ENCODE results near the gene PPHLN1.

PPHLN1 gene

DNA sequence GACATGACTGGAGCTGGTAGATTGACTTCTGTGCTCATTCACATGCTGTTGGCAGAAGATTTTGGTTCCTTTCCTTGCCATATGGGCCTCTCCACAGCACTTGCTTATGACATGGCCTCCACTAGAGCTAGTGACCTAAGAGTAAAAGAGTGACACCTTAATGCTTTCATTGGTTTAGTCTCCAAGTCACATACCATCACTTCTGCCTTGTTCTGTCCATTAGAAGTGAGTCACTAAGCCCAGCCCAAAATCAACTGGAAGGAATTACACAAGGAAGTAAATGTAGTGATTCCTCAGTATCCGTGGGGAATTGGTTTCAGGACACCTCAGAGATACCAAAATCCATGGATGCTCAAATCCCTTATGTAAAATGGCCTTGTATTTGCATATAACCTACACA, 81.3 kb downstream of the PPHLN1 start:
- ChIA-PET POLR2A (no interaction called here), CTCF (no interaction called here)
- DNase-seq (ENCODE audit: extremely low spot score): no peak
- TF ChIP-seq BHLHE40 (IDR thresholded peaks at IDR 0.05; ENCODE audit: borderline replicate concordance) (no peak), FOXA1 (IDR thresholded peaks at IDR 0.05) (no peak), L3MBTL2 (conservative IDR thresholded peaks at IDR 0.05) (no peak), FOXM1 (IDR thresholded peaks at IDR 0.05; ENCODE audit: borderline replicate concordance) (no peak), ELF4 (IDR thresholded peaks at IDR 0.05) (no peak), HDGF (IDR thresholded peaks at IDR 0.05; ENCODE audit: borderline replicate concordance) (no peak), TARDBP (IDR thresholded peaks at IDR 0.05) (no peak), FOXK2 (IDR thresholded peaks at IDR 0.05) (no peak), SP1 (IDR thresholded peaks at IDR 0.05) (no peak), CTBP1 (IDR thresholded peaks at IDR 0.05; ENCODE audit: borderline replicate concordance) (no peak), LEF1 (IDR thresholded peaks at IDR 0.05; ENCODE audit: borderline replicate concordance) (no peak), ZNF384 (IDR thresholded peaks at IDR 0.05) (no peak)
- TF ChIP-seq, protein P1, sequence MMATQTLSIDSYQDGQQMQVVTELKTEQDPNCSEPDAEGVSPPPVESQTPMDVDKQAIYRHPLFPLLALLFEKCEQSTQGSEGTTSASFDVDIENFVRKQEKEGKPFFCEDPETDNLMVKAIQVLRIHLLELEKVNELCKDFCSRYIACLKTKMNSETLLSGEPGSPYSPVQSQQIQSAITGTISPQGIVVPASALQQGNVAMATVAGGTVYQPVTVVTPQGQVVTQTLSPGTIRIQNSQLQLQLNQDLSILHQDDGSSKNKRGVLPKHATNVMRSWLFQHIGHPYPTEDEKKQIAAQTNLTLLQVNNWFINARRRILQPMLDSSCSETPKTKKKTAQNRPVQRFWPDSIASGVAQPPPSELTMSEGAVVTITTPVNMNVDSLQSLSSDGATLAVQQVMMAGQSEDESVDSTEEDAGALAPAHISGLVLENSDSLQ (IDR thresholded peaks at IDR 0.05): no peak

DNA sequence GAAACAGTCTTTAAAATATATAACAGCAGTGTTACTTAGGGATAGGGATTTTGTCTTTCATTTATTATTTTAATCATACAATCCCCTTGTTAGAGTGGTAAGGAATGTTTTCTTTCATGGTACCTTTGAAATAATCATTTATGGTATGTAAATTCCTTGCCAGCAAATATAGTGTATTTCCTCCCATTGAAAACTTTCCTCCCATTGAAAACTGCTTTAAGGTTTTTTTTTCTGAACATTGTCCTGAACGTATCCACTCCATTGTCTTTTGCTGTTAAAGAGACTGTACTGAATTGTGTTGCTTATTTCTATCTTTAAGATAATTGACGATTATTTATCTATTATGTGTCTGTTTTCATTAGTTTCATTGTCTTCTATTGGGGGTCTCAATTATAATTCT, 83.5 kb downstream of the PPHLN1 start:
- no peak for TF ChIP-seq FOXA1 (IDR thresholded peaks at IDR 0.05)
- ChIA-PET CTCF (interaction anchor here (0.6 kb wide), 1 partner anchor 667 kb away, joined by 3 read pairs; no protein-coding TSS in a partner anchor), POLR2A (interaction anchor here (0.6 kb wide), 1 partner anchor 1267 kb away, joined by 3 read pairs; no protein-coding TSS in a partner anchor)
- no peak for DNase-seq (ENCODE audit: extremely low spot score)

DNA sequence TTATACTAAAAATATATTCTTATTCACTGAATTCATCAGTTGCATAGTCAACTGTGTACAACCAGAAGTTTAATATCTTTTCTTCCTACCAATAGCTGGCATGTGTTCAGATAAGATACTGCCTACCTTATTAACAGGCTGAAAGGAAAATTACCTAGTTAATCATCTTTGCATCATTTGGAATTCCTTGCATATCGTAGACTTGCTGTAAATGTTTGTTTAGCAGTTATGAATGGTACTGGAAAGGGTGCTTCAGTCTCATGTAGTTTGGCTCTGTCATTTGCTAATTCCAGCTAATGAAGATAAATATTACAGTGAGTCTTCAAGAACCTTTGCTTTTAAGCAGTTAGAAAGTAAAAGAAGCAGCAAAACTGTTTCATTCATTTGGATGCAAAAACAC, 84.4 kb downstream of the PPHLN1 start:
- no peak for DNase-seq (ENCODE audit: extremely low spot score)
- ChIA-PET CTCF (no interaction called here), POLR2A (no interaction called here)
- TF ChIP-seq ELF4 (IDR thresholded peaks at IDR 0.05) (no peak), TARDBP (IDR thresholded peaks at IDR 0.05) (no peak), CTBP1 (IDR thresholded peaks at IDR 0.05; ENCODE audit: borderline replicate concordance) (no peak), LEF1 (IDR thresholded peaks at IDR 0.05; ENCODE audit: borderline replicate concordance) (no peak), HDGF (IDR thresholded peaks at IDR 0.05; ENCODE audit: borderline replicate concordance) (no peak), L3MBTL2 (conservative IDR thresholded peaks at IDR 0.05) (no peak), ZNF384 (IDR thresholded peaks at IDR 0.05) (no peak), FOXK2 (IDR thresholded peaks at IDR 0.05) (no peak), FOXA1 (IDR thresholded peaks at IDR 0.05) (no peak), NFRKB (IDR thresholded peaks at IDR 0.05) (no peak)

DNA sequence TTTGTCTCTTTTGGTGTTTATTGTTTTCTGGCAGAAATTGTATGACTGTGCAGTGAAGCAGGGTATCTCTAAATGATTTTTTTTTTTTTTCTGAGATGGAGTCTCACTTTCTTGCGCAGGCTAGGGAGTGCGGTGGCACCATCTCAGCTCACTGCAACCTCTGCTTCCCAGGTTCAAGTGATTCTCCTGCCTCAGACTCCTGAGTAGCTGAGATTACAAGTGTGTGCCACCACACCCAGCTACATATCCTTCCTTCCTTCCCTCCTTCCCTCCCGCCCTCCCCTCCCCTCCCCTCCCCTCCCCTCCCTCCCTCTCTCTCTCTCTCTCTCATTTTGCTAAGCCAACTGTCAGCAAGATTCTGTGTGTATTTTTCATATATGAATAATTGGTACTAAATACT, 94.4 kb downstream of the PPHLN1 start:
- CTCF ChIA-PET: interaction anchor here (0.6 kb wide), 1 partner anchor 1497 kb away, joined by 4 read pairs; no protein-coding TSS in a partner anchor
- TF ChIP-seq FOXK2 (IDR thresholded peaks at IDR 0.05) (no peak), CTBP1 (IDR thresholded peaks at IDR 0.05; ENCODE audit: borderline replicate concordance) (no peak), HDGF (IDR thresholded peaks at IDR 0.05; ENCODE audit: borderline replicate concordance) (no peak), SP1 (IDR thresholded peaks at IDR 0.05) (no peak), SUZ12 (IDR thresholded peaks at IDR 0.05) (no peak)
- no peak for DNase-seq (ENCODE audit: extremely low spot score)
- POLR2A ChIA-PET: interaction anchor here (0.6 kb wide), 1 partner anchor 40 kb away, joined by 3 read pairs; no protein-coding TSS in a partner anchor

DNA sequence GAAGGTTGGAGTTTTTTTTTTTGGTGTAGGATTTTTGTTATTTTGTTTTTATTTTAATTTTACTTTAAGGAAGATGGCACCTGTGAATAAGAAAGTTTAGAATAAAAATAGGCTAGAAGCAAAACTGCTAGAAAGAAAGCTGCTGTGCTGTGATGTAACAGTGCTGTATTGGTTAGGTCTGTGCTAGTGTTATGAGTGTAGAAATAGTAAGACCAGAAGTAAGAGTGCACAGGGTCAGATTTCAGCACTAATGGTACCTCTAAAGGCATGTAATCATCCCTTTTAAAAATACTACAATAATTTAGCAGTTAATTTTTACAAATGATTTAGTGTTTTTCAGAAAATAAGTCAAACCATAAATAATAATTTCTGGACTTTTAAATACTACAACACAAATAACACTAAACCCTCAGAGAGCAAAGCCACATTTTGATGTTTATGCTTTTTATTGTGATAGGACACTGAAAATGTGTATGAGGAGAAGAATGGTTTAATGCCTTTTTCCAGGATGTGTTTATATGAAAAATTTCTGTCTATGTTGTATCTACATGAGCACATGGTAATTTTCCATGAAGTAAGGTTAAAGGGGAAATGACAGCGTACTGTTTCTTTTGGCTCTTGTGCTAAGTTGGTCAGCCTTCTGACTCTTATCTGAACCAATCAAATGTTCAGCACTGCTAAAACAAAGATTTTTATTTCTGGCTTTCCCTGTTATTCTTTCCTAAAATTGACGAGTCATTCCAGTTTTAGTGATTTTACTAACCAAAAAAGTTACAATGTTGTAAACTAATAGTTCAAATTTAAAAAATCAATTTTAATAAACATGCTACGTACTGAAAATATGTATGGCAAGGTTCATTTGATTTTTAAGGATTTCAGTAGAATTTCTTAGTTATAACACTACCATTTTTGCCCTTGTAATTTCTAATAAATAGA, 96.1 kb downstream of the PPHLN1 start:
- CTCF ChIA-PET: no interaction called here

DNA sequence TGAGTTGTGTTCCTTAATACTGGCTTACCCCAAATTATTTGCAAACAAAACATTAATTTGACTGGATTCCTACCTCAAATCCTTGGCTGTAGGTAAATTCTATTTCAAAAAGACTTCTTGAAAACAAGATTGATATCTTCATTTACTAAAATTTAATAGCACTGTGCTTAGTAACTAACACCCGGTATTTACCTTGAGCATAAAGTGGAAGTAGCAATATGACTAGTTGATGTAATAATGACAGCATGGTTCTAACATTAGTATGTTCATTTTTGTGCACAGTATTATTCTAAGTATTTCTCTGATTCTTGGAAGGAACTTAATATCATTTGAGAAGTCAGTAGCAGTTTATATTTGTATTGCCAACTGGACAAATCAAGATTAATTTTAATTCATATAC, 96.8 kb downstream of the PPHLN1 start:
- POLR2A ChIA-PET: no interaction called here
- TF ChIP-seq L3MBTL2 (conservative IDR thresholded peaks at IDR 0.05): no peak
- no peak for TF ChIP-seq SUZ12 (IDR thresholded peaks at IDR 0.05)
- TF ChIP-seq, protein P1 (IDR thresholded peaks at IDR 0.05): no peak
- TF ChIP-seq FOXA1 (IDR thresholded peaks at IDR 0.05): no peak
- no peak for TF ChIP-seq FOXM1 (IDR thresholded peaks at IDR 0.05; ENCODE audit: borderline replicate concordance)
- no peak for DNase-seq (ENCODE audit: extremely low spot score)
- CTCF ChIA-PET: no interaction called here

More for the DNA sequence above, 96.1 kb downstream of the PPHLN1 start:
- no peak for TF ChIP-seq ARNT (IDR thresholded peaks at IDR 0.05)
- TF ChIP-seq LEF1 (IDR thresholded peaks at IDR 0.05; ENCODE audit: borderline replicate concordance): no peak
- TF ChIP-seq CTBP1 (IDR thresholded peaks at IDR 0.05; ENCODE audit: borderline replicate concordance): no peak
- no peak for TF ChIP-seq HDGF (IDR thresholded peaks at IDR 0.05; ENCODE audit: borderline replicate concordance)
- no peak for TF ChIP-seq SUZ12 (IDR thresholded peaks at IDR 0.05)
- TF ChIP-seq BHLHE40 (IDR thresholded peaks at IDR 0.05; ENCODE audit: borderline replicate concordance): no peak
- TF ChIP-seq ELF4 (IDR thresholded peaks at IDR 0.05): no peak
- TF ChIP-seq, protein P1 (IDR thresholded peaks at IDR 0.05): no peak
- no peak for TF ChIP-seq FOXA1 (IDR thresholded peaks at IDR 0.05)
- TF ChIP-seq L3MBTL2 (conservative IDR thresholded peaks at IDR 0.05): no peak
- TF ChIP-seq FOXK2 (IDR thresholded peaks at IDR 0.05): no peak
- no peak for TF ChIP-seq TARDBP (IDR thresholded peaks at IDR 0.05)
- no peak for TF ChIP-seq NFRKB (IDR thresholded peaks at IDR 0.05)
- no peak for TF ChIP-seq FOXM1 (IDR thresholded peaks at IDR 0.05; ENCODE audit: borderline replicate concordance)
- no peak for TF ChIP-seq ZNF384 (IDR thresholded peaks at IDR 0.05)
- TF ChIP-seq SP1 (IDR thresholded peaks at IDR 0.05): no peak
- POLR2A ChIA-PET: no interaction called here
- no peak for DNase-seq (ENCODE audit: extremely low spot score)
